Lower leg skin (tissue), 3 donors: ENCODE results near the gene ATRN.

Source experiments
- POLR2A ChIP-seq, 2 donors: fragments of 450-650 bp; IDR thresholded peaks; one replicate each; pipeline ENCODE4 v1.6.1; 2016 to 2017; ENCODE audit warnings: antibody characterized with exemption in 2 of 2, mild to moderate bottlenecking in 1 of 2, moderate library complexity in 1 of 2
- TF ChIP-seq, protein P1 (sequence below), 3 donors: fragments of 450-650 bp; IDR thresholded peaks; one replicate each; pipeline ENCODE4 v1.5.1; 2016; ENCODE audit warnings: antibody characterized with exemption in 3 of 3, mild to moderate bottlenecking in 3 of 3, moderate library complexity in 2 of 3

DNA sequence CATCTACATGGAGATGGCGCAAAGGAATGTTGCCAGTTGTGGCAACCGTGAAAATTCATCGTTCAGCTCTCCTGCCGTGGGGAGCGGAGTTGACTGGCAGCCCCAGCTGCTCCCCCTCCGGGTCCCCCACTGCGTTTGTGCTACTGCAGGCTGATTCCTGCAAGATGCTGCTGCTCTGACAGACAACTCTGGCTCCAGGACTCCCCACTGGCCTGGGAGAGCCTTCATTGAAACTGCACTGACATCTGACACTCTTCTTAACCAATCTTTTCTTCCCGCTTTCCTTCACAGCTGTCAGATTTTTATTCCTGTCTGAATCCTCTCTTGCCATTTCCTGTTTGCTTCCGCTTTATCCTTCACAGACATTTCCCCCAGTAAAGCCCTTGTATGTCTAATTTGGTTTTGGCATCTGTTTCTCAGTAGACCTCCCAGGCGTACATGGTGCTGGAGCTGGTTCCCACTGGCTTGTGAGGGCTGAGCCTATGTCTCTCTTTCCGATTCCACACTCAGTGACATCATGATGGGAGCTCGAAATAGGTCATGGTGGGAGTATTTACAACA, 9.5 kb upstream of the ATRN start:
- TF ChIP-seq, protein P1, sequence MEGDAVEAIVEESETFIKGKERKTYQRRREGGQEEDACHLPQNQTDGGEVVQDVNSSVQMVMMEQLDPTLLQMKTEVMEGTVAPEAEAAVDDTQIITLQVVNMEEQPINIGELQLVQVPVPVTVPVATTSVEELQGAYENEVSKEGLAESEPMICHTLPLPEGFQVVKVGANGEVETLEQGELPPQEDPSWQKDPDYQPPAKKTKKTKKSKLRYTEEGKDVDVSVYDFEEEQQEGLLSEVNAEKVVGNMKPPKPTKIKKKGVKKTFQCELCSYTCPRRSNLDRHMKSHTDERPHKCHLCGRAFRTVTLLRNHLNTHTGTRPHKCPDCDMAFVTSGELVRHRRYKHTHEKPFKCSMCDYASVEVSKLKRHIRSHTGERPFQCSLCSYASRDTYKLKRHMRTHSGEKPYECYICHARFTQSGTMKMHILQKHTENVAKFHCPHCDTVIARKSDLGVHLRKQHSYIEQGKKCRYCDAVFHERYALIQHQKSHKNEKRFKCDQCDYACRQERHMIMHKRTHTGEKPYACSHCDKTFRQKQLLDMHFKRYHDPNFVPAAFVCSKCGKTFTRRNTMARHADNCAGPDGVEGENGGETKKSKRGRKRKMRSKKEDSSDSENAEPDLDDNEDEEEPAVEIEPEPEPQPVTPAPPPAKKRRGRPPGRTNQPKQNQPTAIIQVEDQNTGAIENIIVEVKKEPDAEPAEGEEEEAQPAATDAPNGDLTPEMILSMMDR (IDR thresholded peaks at IDR 0.05), result no peak
- no peak for TF ChIP-seq POLR2A (IDR thresholded peaks at IDR 0.05)
